ENCODE measurements around the gene ALG14. TPM values are rescaled to one million over a fixed set of nuclear protein-coding genes. Genes with fewer than 3 reads are reported as not detected.

Gene ALG14
- total RNA-seq, 4 donors from 2014 or later: 0.62 to 1.2 (median 0.79) TPM

- peak overlapping the region in 3 of 4 donors; percentile 7 to 58 (median 9) for H3K27ac ChIP-seq
- H3K27me3 ChIP-seq: no peaks in the 10 kb centered on the region
- WGBS, 2 donors (ENCODE audit: low coverage in 1 of 2): 67 to 70% methylated on average over 7 to 9 of the region's 9 CpGs
- TF ChIP-seq CTCF (IDR thresholded peaks at IDR 0.05) (no peak), POLR2AphosphoS5 (IDR thresholded peaks at IDR 0.05) (peak; percentile 7)
- H3K4me3 ChIP-seq: no peak overlapping the region
- peaks cover 0 to 17% (median 7%) of the 10 kb centered on the region in 3 donors for H3K4me1 ChIP-seq
- H3K9me3 ChIP-seq: no peaks in the 10 kb centered on the region
- H3K36me3 ChIP-seq: no peaks in the 10 kb centered on the region
- ATAC-seq: peak; percentile 29
These were observed 92.8 kb downstream of the ALG14 start for GRCh38 chr1:94979656-94980581.

- ATAC-seq: no peak
- Histone ChIP-seq H3K4me1 (peaks cover 0 to 24% (median 7%) of the 10 kb centered on the region in 3 donors), H3K4me3 (no peak overlapping the region), H3K27me3 (no peaks in the 10 kb centered on the region), H3K27ac (peak overlapping the region in 3 of 4 donors; percentile 7 to 58 (median 9)), H3K9me3 (no peaks in the 10 kb centered on the region), H3K36me3 (no peaks in the 10 kb centered on the region)
- WGBS, 2 donors (ENCODE audit: low coverage in 1 of 2): no CpG with 5 or more reads among the region's 5 CpGs
- TF ChIP-seq POLR2A (IDR thresholded peaks at IDR 0.05) (no peak), CTCF (IDR thresholded peaks at IDR 0.05) (no peak), EP300 (IDR thresholded peaks at IDR 0.05) (no peak), POLR2AphosphoS5 (IDR thresholded peaks at IDR 0.05) (no peak)
These were observed 93.6 kb downstream of the ALG14 start for GRCh38 chr1:94979131-94979530.

- no peaks in the 10 kb centered on the region for H3K9me3 ChIP-seq
- WGBS, 2 donors (ENCODE audit: low coverage in 1 of 2): 87 to 94% methylated on average over 2 of the region's 2 CpGs
- no peaks in the 10 kb centered on the region for H3K27me3 ChIP-seq
- H3K4me1 ChIP-seq: peaks cover 0 to 30% (median 7%) of the 10 kb centered on the region in 3 donors
- no peak overlapping the region for H3K4me3 ChIP-seq
- ATAC-seq: no peak
- no peak overlapping the region for H3K27ac ChIP-seq
- TF ChIP-seq POLR2AphosphoS5 (IDR thresholded peaks at IDR 0.05) (no peak), EP300 (IDR thresholded peaks at IDR 0.05) (no peak), POLR2A (IDR thresholded peaks at IDR 0.05) (no peak), CTCF (IDR thresholded peaks at IDR 0.05) (no peak)
- H3K36me3 ChIP-seq: no peaks in the 10 kb centered on the region
These were observed 94.3 kb downstream of the ALG14 start for GRCh38 chr1:94978401-94978800.

GRCh38 chr1:94976971-94977548 is 95.7 kb downstream of the ALG14 start:
- WGBS, 2 donors (ENCODE audit: low coverage in 1 of 2): 89 to 91% methylated on average over 6 of the region's 6 CpGs
- ATAC-seq: no peak
- TF ChIP-seq POLR2AphosphoS5 (IDR thresholded peaks at IDR 0.05) (no peak), EP300 (IDR thresholded peaks at IDR 0.05) (no peak), CTCF (IDR thresholded peaks at IDR 0.05) (no peak), POLR2A (IDR thresholded peaks at IDR 0.05) (no peak)

More at GRCh38 chr1:94976971-94977548, 95.7 kb downstream of the ALG14 start:
- Histone ChIP-seq H3K27me3 (no peaks in the 10 kb centered on the region), H3K4me1 (peaks cover 0 to 29% (median 7%) of the 10 kb centered on the region in 3 donors), H3K9me3 (no peaks in the 10 kb centered on the region), H3K27ac (no peak overlapping the region), H3K4me3 (no peak overlapping the region), H3K36me3 (no peaks in the 10 kb centered on the region)
